ENCODE results near the gene PTTG1IP.

The PTTG1IP gene

GRCh38 chr21:44890338-44890931, 16.9 kb upstream of the PTTG1IP start:
- DNase-seq (ENCODE audit: low read depth): no peak
- H3K4me3 ChIP-seq (ENCODE audit: low read depth, low read length): no peak overlapping the region
- no peak for TF ChIP-seq CTCF (IDR thresholded peaks at IDR 0.05; ENCODE audit: low read depth, low read length, missing control alignments)

GRCh38 chr21:44889625-44890337, 16.3 kb upstream of the PTTG1IP start:
- DNase-seq (ENCODE audit: low read depth): no peak
- no peak for TF ChIP-seq CTCF (IDR thresholded peaks at IDR 0.05; ENCODE audit: low read depth, low read length, missing control alignments)
- no peak overlapping the region for H3K4me3 ChIP-seq (ENCODE audit: low read depth, low read length)

GRCh38 chr21:44888581-44889550, 15.4 kb upstream of the PTTG1IP start:
- DNase-seq (ENCODE audit: low read depth): no peak
- TF ChIP-seq CTCF (IDR thresholded peaks at IDR 0.05; ENCODE audit: low read depth, low read length, missing control alignments): no peak
- H3K4me3 ChIP-seq (ENCODE audit: low read depth, low read length): no peak overlapping the region

GRCh38 chr21:44887807-44888580, 14.5 kb upstream of the PTTG1IP start:
- DNase-seq (ENCODE audit: low read depth): no peak
- no peak overlapping the region for H3K4me3 ChIP-seq (ENCODE audit: low read depth, low read length)
- TF ChIP-seq CTCF (IDR thresholded peaks at IDR 0.05; ENCODE audit: low read depth, low read length, missing control alignments): no peak

- DNase-seq (ENCODE audit: low read depth): no peak
- no peak for TF ChIP-seq CTCF (IDR thresholded peaks at IDR 0.05; ENCODE audit: low read depth, low read length, missing control alignments)
- H3K4me3 ChIP-seq (ENCODE audit: low read depth, low read length): no peak overlapping the region
Measured at GRCh38 chr21:44887126-44887806, 13.8 kb upstream of the PTTG1IP start.

Data from GM12864 (cell line).